A549 (cell line): ENCODE results near the gene LAMB3. TPM values are rescaled to one million over a fixed set of nuclear protein-coding genes. Genes with fewer than 3 reads are reported as not detected.

Experiments used
- ATAC-seq, 2 experiments: fragments of 200-7000 bp in 1 of 2; fragments of >200 bp in 1 of 2; cut with Nextera tagmentation in 1 of 2; cut with Tn5 transposase in 1 of 2; 3 replicates each; pipeline versions ENCODE4 v1.8.0 to v1.9.1; 2018 to 2020; ENCODE audit warnings: mild to moderate bottlenecking in 1 of 2, moderate library complexity in 1 of 2
- CTCF ChIA-PET: fragments of 300-600 bp; sonication (Branson Sonifier 250); formaldehyde crosslinking; extraction: SDS; loops from one replicate; lab custom pipeline; 2021; ENCODE audit warnings: antibody characterized with exemption, inconsistent platforms; lab: Yijun Ruan, JAX
- POLR2A ChIA-PET: fragments of 350-600 bp; formaldehyde crosslinking; extraction: SDS; loops from one replicate; lab custom pipeline; 2021; ENCODE audit warnings: antibody characterized with exemption, inconsistent platforms; lab: Yijun Ruan, JAX
- DNase-seq, 2 experiments: peaks; one replicate each; pipeline versions ENCODE4 v3.0.0 to v3.0.0-alpha.2; 2011 to 2016; ENCODE audit warnings: low read depth in 1 of 2, low spot score in 1 of 2
- FAIRE-seq: peaks from 2 replicates; lab custom pipeline; 2011; peaks lifted over from hg19 to GRCh38; lab: Jason Lieb, UNC
- H3K27ac ChIP-seq, 2 experiments: fragments of >200 bp; sonication (Bioruptor Twin); formaldehyde crosslinking; 3 replicates each; pipeline ENCODE4 v1.5.1; 2016 to 2017
- H3K4me1 ChIP-seq: fragments of >200 bp; sonication (Bioruptor Twin); formaldehyde crosslinking; 3 replicates; pipeline ENCODE4 v1.6.1; 2016
- H3K4me2 ChIP-seq: fragments of >200 bp; sonication (Bioruptor Twin); formaldehyde crosslinking; 3 replicates; pipeline ENCODE4 v1.6.1; 2016
- H3K4me3 ChIP-seq: fragments of >200 bp; sonication (Bioruptor Twin); formaldehyde crosslinking; 3 replicates; pipeline ENCODE4 v1.5.1; 2016
- H3K9me3 ChIP-seq: fragments of >200 bp; sonication (Bioruptor Twin); formaldehyde crosslinking; 3 replicates; pipeline ENCODE4 v1.6.1; 2016
- CBX8 ChIP-seq: fragments of 200-600 bp; sonication (generic); IDR thresholded peaks from 2 replicates; pipeline ENCODE4 v1.6.1; 2016
- E2F6 ChIP-seq: IDR thresholded peaks from 2 replicates; pipeline ENCODE4 v1.6.1; 2012; ENCODE audit warnings: low read depth, borderline replicate concordance
- ELK1 ChIP-seq: fragments of 150-350 bp; IDR thresholded peaks from 2 replicates; pipeline ENCODE4 v1.6.1; 2014; ENCODE audit warnings: low read depth, mild to moderate bottlenecking, low read length
- EP300 ChIP-seq, 2 experiments: fragments of >200 bp; sonication (Bioruptor Twin); formaldehyde crosslinking; IDR thresholded peaks; 2 replicates in 1 of 2; 3 replicates in 1 of 2; pipeline ENCODE4 v1.6.1; 2016 to 2017
- FOSB ChIP-seq: fragments of 250-450 bp; sonication (Bioruptor Pico); IDR thresholded peaks from 2 replicates; pipeline ENCODE4 v1.5.0; 2020; ENCODE audit warnings: mild to moderate bottlenecking, moderate library complexity
- FOSL2 ChIP-seq, 2 experiments: fragments of 450-650 bp in 1 of 2; fragments of >200 bp in 1 of 2; sonication (Bioruptor Twin) in 1 of 2; formaldehyde crosslinking; IDR thresholded peaks; 2 replicates each; pipeline versions ENCODE4 v1.5.0 to v1.6.1; 2016 to 2020; ENCODE audit warnings: mild to moderate bottlenecking in 1 of 2, moderate library complexity in 1 of 2
- FOXS1 ChIP-seq: fragments of 250-450 bp; sonication (Bioruptor Pico); IDR thresholded peaks from 2 replicates; pipeline ENCODE4 v1.5.0; 2020; ENCODE audit warnings: mild to moderate bottlenecking, moderate library complexity
- HOXA7 ChIP-seq: fragments of 250-450 bp; sonication (Bioruptor Pico); IDR thresholded peaks from 2 replicates; pipeline ENCODE4 v1.5.0; 2020; ENCODE audit warnings: mild to moderate bottlenecking, moderate library complexity
- HOXB13 ChIP-seq: fragments of 250-450 bp; sonication (Bioruptor Pico); IDR thresholded peaks from 2 replicates; pipeline ENCODE4 v1.5.0; 2020; ENCODE audit warnings: low read depth, mild to moderate bottlenecking, moderate library complexity
- JUNB ChIP-seq: fragments of >200 bp; sonication (Bioruptor Twin); formaldehyde crosslinking; IDR thresholded peaks from 2 replicates; pipeline ENCODE4 v1.6.1; 2016
- KDM5A ChIP-seq: fragments of 200-600 bp; sonication (generic); IDR thresholded peaks from 2 replicates; pipeline ENCODE4 v1.6.1; 2016; ENCODE audit warnings: antibody characterized with exemption, mild to moderate bottlenecking
- NR3C1 ChIP-seq: fragments of >200 bp; sonication (Bioruptor Twin); formaldehyde crosslinking; IDR thresholded peaks from 3 replicates; pipeline ENCODE4 v1.6.1; 2017
- PBX3 ChIP-seq: IDR thresholded peaks from 2 replicates; pipeline ENCODE4 v1.6.1; 2012
- PHF8 ChIP-seq: fragments of 200-600 bp; sonication (generic); IDR thresholded peaks from 2 replicates; pipeline ENCODE4 v1.6.1; 2016; ENCODE audit warnings: low read depth, mild to moderate bottlenecking, antibody characterized with exemption, moderate library complexity, borderline replicate concordance
- RNF2 ChIP-seq: fragments of 200-600 bp; sonication (generic); IDR thresholded peaks from 2 replicates; pipeline ENCODE4 v1.6.1; 2016; ENCODE audit warnings: low read depth, mild to moderate bottlenecking, antibody characterized with exemption, moderate library complexity, borderline replicate concordance
- SREBF2 ChIP-seq: fragments of 450-650 bp; IDR thresholded peaks from 2 replicates; pipeline ENCODE4 v1.6.1; 2014; ENCODE audit warnings: mild to moderate bottlenecking, moderate library complexity
- TFCP2L1 ChIP-seq: fragments of 250-450 bp; sonication (Bioruptor Pico); IDR thresholded peaks from 2 replicates; pipeline ENCODE4 v1.5.0; 2021; ENCODE audit warnings: mild to moderate bottlenecking
- USF2 ChIP-seq: fragments of 450-650 bp; IDR thresholded peaks from 2 replicates; pipeline ENCODE4 v1.6.1; 2014; ENCODE audit warnings: antibody characterized with exemption
- ZC3H11A ChIP-seq: fragments of 450-650 bp; IDR thresholded peaks from 2 replicates; pipeline ENCODE4 v1.6.1; 2014; ENCODE audit warnings: antibody characterized with exemption, mild to moderate bottlenecking
- ZNF302 ChIP-seq: fragments of 250-450 bp; sonication (Bioruptor Pico); IDR thresholded peaks from 2 replicates; pipeline ENCODE4 v1.9.0; 2021; ENCODE audit warnings: inconsistent platforms, mild to moderate bottlenecking, moderate library complexity
- ZSCAN20 ChIP-seq: fragments of 250-450 bp; sonication (Bioruptor Pico); IDR thresholded peaks from 2 replicates; pipeline ENCODE4 v1.8.0; 2022; ENCODE audit warnings: mild to moderate bottlenecking, moderate library complexity
- WGBS: methylation state at CpG from one replicate; pipeline ENCODE4 v1.1.6; 2017; ENCODE audit errors: missing lambda C conversion rate; 5-methylcytosine and 5-hydroxymethylcytosine counted together
- polyA plus RNA-seq, 4 experiments: library from polyadenylated mRNA; depleted of rRNA in 3 of 4; stranded (reverse); fragments of >200 nt; fragmentation: RNase III in 1 of 4; extraction: RNeasy Plus Mini Kit Qiagen cat#74134 plus additional on column Dnase treatment in 1 of 4; gene quantifications; 2 replicates in 3 of 4; 3 replicates in 1 of 4; pipeline ENCODE4 v1.2.3, GENCODE V29; 2011 to 2017

The LAMB3 gene
- polyA plus RNA-seq, 2 of the 4 experiments (the other 2 are of a cell fraction), result 7.3 to 9.1 TPM

GRCh38 chr1:209634005-209634737 lies 18.1 kb downstream of the LAMB3 start:
- TF ChIP-seq SREBF2 (no peak), NR3C1 (no peak), PBX3 (no peak), E2F6 (no peak)
- TF ChIP-seq, all 56 proteins: peak for 0
- ChIA-PET CTCF (interaction anchor here (1.0 to 1.6 kb wide), 6 partner anchors 11 to 59 kb away, joined by 3 to 4 read pairs (median 3); no protein-coding TSS in a partner anchor), POLR2A (no interaction called here)
- 83% methylated on average over 18 of the region's 20 CpGs for WGBS
- ATAC-seq, result no peak; a peak in 1 of 6 replicates
- Histone ChIP-seq H3K27ac (no peak overlapping the region), H3K9me3 (no peaks in the 10 kb centered on the region), H3K4me2 (no peak overlapping the region), H3K4me3 (no peak overlapping the region), H3K4me1 (no peaks in the 10 kb centered on the region)
- FAIRE-seq, result no peak
- DNase-seq, result no peak

GRCh38 chr1:209633335-209633997 lies 18.8 kb downstream of the LAMB3 start:
- Histone ChIP-seq H3K4me3 (no peak overlapping the region), H3K27ac (no peak overlapping the region), H3K9me3 (no peaks in the 10 kb centered on the region), H3K4me2 (no peak overlapping the region), H3K4me1 (no peaks in the 10 kb centered on the region)
- WGBS, result 81% methylated on average over 6 of the region's 6 CpGs
- no peak for DNase-seq
- no peak for ATAC-seq
- ChIA-PET POLR2A (no interaction called here), CTCF (interaction anchor here (1.1 kb wide), 1 partner anchor 60 kb away, joined by 4 read pairs; no protein-coding TSS in a partner anchor)
- no peak for FAIRE-seq
- no peak for TF ChIP-seq FOSB
- no peak for TF ChIP-seq ZSCAN20
- TF ChIP-seq ZC3H11A, result no peak
- no peak for TF ChIP-seq USF2
- no peak for TF ChIP-seq ELK1
- TF ChIP-seq PBX3, result no peak
- no peak for TF ChIP-seq JUNB
- no peak for TF ChIP-seq HOXB13
- no peak for TF ChIP-seq FOSL2 (IDR thresholded peaks at IDR 0.05)
- TF ChIP-seq FOSL2 (CRISPR knock-in tag; IDR thresholded peaks at IDR 0.05), result no peak
- no peak for TF ChIP-seq PHF8
- no peak for TF ChIP-seq EP300 (IDR thresholded peaks at IDR 0.05)
- no peak for TF ChIP-seq RNF2
- TF ChIP-seq TFCP2L1, result no peak
- TF ChIP-seq FOXS1 (CRISPR knock-in tag), result no peak
- TF ChIP-seq HOXA7 (CRISPR knock-in tag), result no peak
- TF ChIP-seq ZNF302 (CRISPR knock-in tag), result no peak
- no peak for TF ChIP-seq KDM5A
- TF ChIP-seq CBX8, result no peak
- TF ChIP-seq, all 56 proteins: peak for 0
